ENCODE measurements around the gene IER5. TPM values are rescaled to one million over a fixed set of nuclear protein-coding genes. Genes with fewer than 3 reads are reported as not detected.

IER5 gene
- total RNA-seq, 1 experiment from 2014 or later = 18.2 TPM

DNA sequence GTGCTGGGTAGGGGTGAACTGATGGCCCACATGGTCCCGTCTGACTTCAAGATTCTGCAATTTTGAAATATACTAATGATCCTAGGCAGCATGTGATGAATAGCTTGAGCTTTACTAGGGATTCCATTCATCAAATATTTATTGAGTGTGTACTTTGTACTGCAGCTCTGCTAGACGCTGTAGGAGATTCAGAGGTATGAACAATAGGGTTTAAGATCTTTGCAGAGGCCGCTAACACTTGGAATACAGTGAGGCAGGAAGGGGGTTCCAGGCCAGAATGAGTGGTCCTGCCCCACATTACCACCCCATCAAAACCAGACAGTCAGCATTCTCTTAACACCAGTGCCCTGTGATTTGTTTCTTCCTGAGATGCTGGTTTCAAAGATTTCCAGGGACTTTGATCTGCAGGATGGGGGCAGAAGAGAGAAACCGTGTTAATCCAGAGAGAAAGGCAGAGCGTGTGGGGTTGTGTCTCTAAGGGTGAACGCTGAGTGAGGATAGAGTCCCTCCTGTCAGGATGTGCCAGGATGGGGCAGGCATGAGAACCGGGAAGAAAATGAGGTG lies 19.9 kb downstream of the IER5 start:
- Mint-ChIP-seq H3K4me1 (peaks cover 77% of the 10 kb centered on the region), H3K4me3 (no peak overlapping the region), H3K9me3 (no peaks in the 10 kb centered on the region), H3K36me3 (no peaks in the 10 kb centered on the region), H3K27me3 (ENCODE audit: low read depth) (peaks cover 62% of the 10 kb centered on the region), H3K27ac (no peak overlapping the region)
- DNase-seq (ENCODE audit: low spot score) (no peak), ATAC-seq (no peak)
- POLR2A ChIA-PET = no interaction called here
- CTCF ChIA-PET = interaction anchor here (1.3 kb wide), 1 partner anchor 9 kb away, joined by 3 read pairs; no protein-coding TSS in a partner anchor
- TF ChIP-seq GABPB1 (CRISPR knock-in tag; IDR thresholded peaks at IDR 0.05) (no peak), PRRX2 (CRISPR knock-in tag; IDR thresholded peaks at IDR 0.05) (no peak), TEAD1 (CRISPR knock-in tag; IDR thresholded peaks at IDR 0.05) (no peak), PRDM15 (CRISPR knock-in tag; IDR thresholded peaks at IDR 0.05) (no peak), RELA (CRISPR knock-in tag; IDR thresholded peaks at IDR 0.05; ENCODE audit: borderline replicate concordance) (no peak), IRF2 (CRISPR knock-in tag; IDR thresholded peaks at IDR 0.05; ENCODE audit: borderline replicate concordance, low read depth) (no peak), TCF7 (CRISPR knock-in tag; IDR thresholded peaks at IDR 0.05; ENCODE audit: low read depth) (no peak)
- TF ChIP-seq, protein P1, sequence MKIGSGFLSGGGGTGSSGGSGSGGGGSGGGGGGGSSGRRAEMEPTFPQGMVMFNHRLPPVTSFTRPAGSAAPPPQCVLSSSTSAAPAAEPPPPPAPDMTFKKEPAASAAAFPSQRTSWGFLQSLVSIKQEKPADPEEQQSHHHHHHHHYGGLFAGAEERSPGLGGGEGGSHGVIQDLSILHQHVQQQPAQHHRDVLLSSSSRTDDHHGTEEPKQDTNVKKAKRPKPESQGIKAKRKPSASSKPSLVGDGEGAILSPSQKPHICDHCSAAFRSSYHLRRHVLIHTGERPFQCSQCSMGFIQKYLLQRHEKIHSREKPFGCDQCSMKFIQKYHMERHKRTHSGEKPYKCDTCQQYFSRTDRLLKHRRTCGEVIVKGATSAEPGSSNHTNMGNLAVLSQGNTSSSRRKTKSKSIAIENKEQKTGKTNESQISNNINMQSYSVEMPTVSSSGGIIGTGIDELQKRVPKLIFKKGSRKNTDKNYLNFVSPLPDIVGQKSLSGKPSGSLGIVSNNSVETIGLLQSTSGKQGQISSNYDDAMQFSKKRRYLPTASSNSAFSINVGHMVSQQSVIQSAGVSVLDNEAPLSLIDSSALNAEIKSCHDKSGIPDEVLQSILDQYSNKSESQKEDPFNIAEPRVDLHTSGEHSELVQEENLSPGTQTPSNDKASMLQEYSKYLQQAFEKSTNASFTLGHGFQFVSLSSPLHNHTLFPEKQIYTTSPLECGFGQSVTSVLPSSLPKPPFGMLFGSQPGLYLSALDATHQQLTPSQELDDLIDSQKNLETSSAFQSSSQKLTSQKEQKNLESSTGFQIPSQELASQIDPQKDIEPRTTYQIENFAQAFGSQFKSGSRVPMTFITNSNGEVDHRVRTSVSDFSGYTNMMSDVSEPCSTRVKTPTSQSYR (CRISPR knock-in tag; IDR thresholded peaks at IDR 0.05) = no peak
- TF ChIP-seq, protein P2, sequence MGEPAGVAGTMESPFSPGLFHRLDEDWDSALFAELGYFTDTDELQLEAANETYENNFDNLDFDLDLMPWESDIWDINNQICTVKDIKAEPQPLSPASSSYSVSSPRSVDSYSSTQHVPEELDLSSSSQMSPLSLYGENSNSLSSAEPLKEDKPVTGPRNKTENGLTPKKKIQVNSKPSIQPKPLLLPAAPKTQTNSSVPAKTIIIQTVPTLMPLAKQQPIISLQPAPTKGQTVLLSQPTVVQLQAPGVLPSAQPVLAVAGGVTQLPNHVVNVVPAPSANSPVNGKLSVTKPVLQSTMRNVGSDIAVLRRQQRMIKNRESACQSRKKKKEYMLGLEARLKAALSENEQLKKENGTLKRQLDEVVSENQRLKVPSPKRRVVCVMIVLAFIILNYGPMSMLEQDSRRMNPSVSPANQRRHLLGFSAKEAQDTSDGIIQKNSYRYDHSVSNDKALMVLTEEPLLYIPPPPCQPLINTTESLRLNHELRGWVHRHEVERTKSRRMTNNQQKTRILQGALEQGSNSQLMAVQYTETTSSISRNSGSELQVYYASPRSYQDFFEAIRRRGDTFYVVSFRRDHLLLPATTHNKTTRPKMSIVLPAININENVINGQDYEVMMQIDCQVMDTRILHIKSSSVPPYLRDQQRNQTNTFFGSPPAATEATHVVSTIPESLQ (CRISPR knock-in tag; IDR thresholded peaks at IDR 0.05) = no peak
- TF ChIP-seq, protein P3, sequence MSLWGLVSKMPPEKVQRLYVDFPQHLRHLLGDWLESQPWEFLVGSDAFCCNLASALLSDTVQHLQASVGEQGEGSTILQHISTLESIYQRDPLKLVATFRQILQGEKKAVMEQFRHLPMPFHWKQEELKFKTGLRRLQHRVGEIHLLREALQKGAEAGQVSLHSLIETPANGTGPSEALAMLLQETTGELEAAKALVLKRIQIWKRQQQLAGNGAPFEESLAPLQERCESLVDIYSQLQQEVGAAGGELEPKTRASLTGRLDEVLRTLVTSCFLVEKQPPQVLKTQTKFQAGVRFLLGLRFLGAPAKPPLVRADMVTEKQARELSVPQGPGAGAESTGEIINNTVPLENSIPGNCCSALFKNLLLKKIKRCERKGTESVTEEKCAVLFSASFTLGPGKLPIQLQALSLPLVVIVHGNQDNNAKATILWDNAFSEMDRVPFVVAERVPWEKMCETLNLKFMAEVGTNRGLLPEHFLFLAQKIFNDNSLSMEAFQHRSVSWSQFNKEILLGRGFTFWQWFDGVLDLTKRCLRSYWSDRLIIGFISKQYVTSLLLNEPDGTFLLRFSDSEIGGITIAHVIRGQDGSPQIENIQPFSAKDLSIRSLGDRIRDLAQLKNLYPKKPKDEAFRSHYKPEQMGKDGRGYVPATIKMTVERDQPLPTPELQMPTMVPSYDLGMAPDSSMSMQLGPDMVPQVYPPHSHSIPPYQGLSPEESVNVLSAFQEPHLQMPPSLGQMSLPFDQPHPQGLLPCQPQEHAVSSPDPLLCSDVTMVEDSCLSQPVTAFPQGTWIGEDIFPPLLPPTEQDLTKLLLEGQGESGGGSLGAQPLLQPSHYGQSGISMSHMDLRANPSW (CRISPR knock-in tag; conservative IDR thresholded peaks at IDR 0.05; ENCODE audit: low read depth) = no peak

DNA sequence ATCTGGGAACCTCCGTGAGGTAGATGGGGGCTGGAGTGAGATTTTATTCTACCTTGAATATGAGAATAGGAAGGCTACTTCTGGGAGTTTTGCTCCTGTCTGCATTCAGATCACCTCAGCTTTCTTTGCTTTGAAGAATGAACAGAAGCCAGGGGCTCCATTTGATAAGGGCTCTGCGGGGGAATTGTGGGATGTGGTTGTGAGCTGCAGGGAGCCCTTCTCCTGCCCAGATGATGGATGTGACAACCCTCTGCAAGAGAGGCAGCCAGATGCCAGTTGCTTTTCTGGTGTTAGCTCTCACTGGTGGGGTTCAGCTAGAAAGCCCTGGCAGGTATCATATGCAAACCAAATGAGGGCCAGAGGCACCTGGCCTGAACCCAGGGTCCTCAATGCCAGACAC lies 21.5 kb downstream of the IER5 start:
- Mint-ChIP-seq H3K4me1 (peaks cover 71% of the 10 kb centered on the region), H3K4me3 (no peak overlapping the region), H3K36me3 (no peaks in the 10 kb centered on the region), H3K27ac (no peak overlapping the region), H3K27me3 (ENCODE audit: low read depth) (peaks cover 49% of the 10 kb centered on the region), H3K9me3 (no peaks in the 10 kb centered on the region)
- DNase-seq (ENCODE audit: low spot score) (no peak), ATAC-seq (no peak)
- ChIA-PET CTCF (interaction anchor here (0.9 to 1.2 kb wide), 2 partner anchors 14 to 32 kb away, joined by 3 read pairs; no protein-coding TSS in a partner anchor), POLR2A (no interaction called here)
- no peak for TF ChIP-seq CBFB (CRISPR knock-in tag; IDR thresholded peaks at IDR 0.05; ENCODE audit: low read depth)
- no peak for TF ChIP-seq ZNF425 (CRISPR knock-in tag; conservative IDR thresholded peaks at IDR 0.05)
- TF ChIP-seq, protein P4, sequence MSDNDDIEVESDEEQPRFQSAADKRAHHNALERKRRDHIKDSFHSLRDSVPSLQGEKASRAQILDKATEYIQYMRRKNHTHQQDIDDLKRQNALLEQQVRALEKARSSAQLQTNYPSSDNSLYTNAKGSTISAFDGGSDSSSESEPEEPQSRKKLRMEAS (CRISPR knock-in tag; IDR thresholded peaks at IDR 0.05) = no peak
- TF ChIP-seq ATF2 (CRISPR knock-in tag; IDR thresholded peaks at IDR 0.05; ENCODE audit: borderline replicate concordance, low read depth) = no peak
- no peak for TF ChIP-seq FOXK1 (CRISPR knock-in tag; IDR thresholded peaks at IDR 0.05)
- TF ChIP-seq USF2 (CRISPR knock-in tag; IDR thresholded peaks at IDR 0.05) = no peak
